Purkinje cell (primary cell): Measurements from ENCODE around the gene AIG1. TPM values are rescaled to one million over a fixed set of nuclear protein-coding genes. Genes with fewer than 3 reads are reported as not detected.

ENCODE experiments used
- polyA plus RNA-seq: library from polyadenylated mRNA; unstranded; fragments of >200 nt; fragmentation: Nextera tagmentation; gene quantifications from 2 replicates; pipeline ENCODE4 v1.2.1, GENCODE V29; 2014

The AIG1 gene
- 107 and 108 TPM in 2 replicates for polyA plus RNA-seq

GRCh38 chr6:143060806-143061596, at the start of gene AIG1:
AIG1 (plus strand) TSS chr6:143060889; CDS start chr6:143060926, 37 bp downstream.

Other genes starting within 250 kb of the AIG1 start
- 7.1 and 12.5 TPM in 2 replicates for gene HIVEP2, start 115.7 kb upstream of the AIG1 start, polyA plus RNA-seq